Measurements from ENCODE around the gene POLR1B.
"Not testable (repeated sequence)": the region's sequence is repeated elsewhere in the genome, so short reads cannot be mapped to it uniquely, and the experiment has no call there.

Gene POLR1B, protein sequence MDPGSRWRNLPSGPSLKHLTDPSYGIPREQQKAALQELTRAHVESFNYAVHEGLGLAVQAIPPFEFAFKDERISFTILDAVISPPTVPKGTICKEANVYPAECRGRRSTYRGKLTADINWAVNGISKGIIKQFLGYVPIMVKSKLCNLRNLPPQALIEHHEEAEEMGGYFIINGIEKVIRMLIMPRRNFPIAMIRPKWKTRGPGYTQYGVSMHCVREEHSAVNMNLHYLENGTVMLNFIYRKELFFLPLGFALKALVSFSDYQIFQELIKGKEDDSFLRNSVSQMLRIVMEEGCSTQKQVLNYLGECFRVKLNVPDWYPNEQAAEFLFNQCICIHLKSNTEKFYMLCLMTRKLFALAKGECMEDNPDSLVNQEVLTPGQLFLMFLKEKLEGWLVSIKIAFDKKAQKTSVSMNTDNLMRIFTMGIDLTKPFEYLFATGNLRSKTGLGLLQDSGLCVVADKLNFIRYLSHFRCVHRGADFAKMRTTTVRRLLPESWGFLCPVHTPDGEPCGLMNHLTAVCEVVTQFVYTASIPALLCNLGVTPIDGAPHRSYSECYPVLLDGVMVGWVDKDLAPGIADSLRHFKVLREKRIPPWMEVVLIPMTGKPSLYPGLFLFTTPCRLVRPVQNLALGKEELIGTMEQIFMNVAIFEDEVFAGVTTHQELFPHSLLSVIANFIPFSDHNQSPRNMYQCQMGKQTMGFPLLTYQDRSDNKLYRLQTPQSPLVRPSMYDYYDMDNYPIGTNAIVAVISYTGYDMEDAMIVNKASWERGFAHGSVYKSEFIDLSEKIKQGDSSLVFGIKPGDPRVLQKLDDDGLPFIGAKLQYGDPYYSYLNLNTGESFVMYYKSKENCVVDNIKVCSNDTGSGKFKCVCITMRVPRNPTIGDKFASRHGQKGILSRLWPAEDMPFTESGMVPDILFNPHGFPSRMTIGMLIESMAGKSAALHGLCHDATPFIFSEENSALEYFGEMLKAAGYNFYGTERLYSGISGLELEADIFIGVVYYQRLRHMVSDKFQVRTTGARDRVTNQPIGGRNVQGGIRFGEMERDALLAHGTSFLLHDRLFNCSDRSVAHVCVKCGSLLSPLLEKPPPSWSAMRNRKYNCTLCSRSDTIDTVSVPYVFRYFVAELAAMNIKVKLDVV

GRCh38 chr2:112542123-112542983, at the start of gene POLR1B:
POLR1B (plus strand) TSS chr2:112542465; CDS start chr2:112542495, 30 bp downstream.
- DNase-seq = peak; percentile 77

DNA sequence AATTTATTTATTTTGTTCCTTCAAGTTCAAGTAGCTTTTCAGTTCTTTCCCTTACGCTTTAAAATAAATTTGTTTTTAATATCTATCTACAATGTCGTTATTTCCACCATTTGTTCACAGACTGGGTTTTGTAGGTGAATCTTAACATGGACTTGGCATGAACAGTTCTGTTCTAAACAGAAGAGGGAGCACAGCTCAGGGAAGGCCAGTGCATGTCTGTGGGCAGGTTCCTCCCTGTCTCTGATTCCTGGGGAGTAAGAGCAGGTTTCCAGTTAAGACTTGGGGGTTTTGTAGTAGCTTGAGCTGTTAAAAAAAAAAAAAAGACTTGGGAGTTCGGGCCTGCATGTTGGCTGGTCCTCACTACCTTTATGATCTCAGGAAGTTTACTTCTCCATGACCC, 49.2 kb upstream of the POLR1B start:
- no peak for DNase-seq

DNA sequence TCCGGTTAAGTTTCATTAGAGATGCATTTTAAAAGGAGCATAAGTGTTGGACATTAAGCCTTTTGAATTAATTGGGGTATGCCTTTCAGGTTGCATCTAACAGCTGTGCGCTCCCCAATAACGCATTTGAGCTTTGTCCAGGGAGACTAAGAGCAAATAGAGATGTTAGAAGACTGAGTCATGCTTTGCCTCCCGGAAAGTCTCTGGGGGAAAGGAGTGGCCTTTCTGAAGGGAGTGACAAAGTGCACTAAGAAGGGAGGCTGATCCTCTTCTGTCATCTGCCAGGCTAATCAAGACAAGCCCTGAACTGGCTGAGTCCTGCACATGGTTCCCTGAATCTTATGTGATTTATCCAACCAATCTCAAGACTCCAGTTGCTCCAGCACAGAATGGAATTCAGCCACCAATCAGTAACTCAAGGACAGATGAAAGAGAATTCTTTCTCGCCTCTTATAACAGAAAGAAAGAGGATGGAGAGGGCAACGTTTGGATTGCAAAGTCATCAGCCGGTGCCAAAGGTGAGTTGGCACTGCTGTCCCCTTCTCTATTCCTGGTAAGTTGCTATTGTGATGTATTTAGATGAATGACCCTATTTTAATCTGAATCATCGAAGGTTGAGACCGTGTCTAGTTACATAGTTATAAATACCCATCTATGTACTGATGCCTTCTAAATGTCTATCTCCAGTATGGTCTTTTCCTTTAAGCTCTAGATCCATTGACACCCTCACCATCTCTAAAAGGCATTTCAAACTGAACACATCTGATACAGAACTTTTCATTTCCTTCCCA, 48.2 kb upstream of the POLR1B start:
- no peak for DNase-seq

GRCh38 chr2:112494828-112495227, 47.4 kb upstream of the POLR1B start:
- DNase-seq = no peak

- DNase-seq = not testable (repeated sequence)
Observed at GRCh38 chr2:112495878-112496277, 46.4 kb upstream of the POLR1B start.

DNA sequence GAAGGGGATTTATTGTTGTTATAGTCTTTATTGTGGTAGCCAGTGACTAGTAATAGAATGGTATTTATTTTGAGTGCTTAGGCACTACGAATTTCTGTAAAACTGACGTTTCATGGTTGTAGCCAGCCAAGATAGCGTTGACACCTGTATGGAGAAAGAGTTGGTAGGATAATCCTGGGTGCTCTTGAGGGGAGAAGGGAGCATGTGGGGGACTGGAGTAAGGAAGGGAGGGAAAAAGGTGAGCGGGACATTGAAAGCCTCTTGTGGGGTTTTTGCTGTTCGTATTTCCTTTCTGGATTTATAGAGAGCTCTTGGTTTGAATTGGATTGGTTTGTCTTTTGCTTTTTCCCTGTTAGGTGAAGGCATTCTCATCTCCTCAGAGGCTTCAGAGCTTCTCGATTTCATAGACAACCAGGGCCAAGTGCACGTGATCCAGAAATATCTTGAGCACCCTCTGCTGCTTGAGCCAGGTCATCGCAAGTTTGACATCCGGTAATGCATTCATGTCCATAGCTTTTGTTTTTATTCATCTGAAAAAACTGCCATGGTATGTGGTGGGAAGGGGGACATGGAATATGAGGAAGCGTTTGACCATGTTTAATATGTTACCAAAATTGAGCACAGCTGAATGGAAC, 41.3 kb upstream of the POLR1B start:
- peak; percentile 48 for DNase-seq

DNA sequence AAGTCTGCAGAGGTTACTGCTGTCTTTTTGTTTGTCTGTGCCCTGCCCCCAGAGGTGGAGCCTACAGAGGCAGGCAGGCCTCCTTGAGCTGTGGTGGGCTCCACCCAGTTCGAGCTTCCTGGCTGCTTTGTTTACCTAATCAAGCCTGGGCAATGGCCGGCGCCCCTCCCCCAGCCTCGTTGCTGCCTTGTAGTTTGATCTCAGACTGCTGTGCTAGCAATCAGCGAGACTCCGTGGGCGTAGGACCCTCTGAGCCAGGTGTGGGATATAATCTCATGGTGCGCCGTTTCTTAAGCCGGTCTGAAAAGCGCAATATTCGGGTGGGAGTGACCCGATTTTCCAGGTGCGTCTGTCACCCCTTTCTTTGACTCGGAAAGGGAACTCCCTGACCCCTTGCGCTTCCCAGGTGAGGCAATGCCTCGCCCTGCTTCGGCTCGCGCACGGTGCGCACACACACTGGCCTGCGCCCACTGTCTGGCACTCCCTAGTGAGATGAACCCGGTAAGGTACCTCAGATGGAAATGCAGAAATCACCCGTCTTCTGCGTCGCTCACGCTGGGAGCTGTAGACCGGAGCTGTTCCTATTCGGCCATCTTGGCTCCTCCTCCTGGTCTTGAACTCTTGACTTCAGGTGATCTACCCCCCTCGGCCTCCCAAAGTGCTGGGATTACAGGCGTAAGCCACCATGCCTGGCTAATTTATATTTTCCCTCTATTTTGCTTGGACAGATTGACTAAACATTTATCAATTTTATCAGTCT, 32.8 kb upstream of the POLR1B start:
- not testable (repeated sequence) for DNase-seq

- DNase-seq = no peak
Observed at GRCh38 chr2:112516801-112517200, 25.5 kb upstream of the POLR1B start.

DNA sequence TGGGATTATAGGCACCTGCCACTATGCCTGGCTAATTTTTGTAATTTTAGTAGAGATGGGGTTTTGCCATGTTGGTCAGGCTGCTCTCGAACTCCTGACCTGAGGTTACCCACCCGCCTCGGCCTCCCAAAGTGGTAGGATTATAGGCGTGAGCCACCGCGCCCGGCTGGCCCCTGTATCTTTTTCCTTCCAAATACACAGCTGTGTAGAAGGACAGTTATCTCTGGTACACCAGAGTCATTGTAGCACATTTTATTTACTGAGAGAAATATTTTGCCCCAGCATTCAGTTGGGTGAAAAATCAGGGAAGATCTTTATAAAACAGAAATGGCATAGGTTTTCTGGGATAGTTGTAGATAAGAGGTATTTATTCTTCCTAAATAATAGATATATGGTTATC, 23.5 kb upstream of the POLR1B start:
- DNase-seq = no peak

GRCh38 chr2:112519506-112519905, 22.8 kb upstream of the POLR1B start:
- no peak for DNase-seq

DNA sequence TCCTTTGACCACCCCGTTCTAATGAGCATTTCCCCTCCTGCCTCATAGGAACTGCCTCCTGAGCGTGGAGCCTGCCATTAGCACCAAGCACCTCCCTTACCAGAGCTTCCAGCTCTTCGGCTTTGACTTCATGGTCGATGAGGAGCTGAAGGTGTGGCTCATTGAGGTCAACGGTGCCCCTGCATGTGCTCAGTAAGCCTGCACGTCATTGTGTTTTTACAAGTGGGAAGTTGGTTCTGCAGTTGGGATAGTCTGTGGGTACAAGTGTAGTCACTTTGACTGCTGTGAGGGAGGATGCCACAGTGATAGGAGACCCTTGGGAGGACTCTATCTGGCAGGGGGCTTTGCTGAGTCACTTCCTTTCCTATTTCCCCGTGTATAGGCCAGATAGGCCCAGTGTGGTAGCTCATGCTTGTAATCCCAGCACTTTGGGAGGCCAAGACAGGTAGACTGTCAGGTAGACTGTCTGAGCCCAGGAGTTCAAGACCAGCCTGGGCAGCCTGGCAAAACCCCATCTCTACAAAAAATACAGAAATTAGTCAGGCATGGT, 22.0 kb upstream of the POLR1B start:
- no peak for DNase-seq

DNA sequence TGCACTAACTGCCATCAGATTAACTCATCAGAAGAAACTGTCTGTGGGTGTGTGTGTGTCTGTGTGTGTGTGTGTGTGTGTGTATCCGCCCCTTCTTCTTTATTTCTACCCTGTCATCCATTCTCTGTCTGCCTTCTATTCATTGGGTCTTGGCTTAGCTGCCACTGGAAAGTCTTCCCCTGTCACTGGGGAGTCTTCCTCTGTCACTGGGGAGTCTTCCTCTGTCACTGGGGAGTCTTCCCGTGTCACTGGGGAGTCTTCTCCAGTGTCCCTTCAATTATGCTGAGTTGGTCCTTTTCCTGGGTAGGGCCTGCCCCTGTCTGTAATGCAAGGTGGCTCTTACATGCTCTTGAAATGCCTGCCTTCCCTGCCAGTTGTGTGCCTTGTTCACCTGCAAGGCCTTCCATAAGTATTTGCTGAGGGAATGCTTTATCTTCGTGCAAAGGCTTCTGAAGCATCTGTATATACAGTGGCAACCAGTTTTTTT, 18.9 kb upstream of the POLR1B start:
- no peak for DNase-seq

- DNase-seq = not testable (repeated sequence)
Observed at GRCh38 chr2:112524276-112524675, 18.0 kb upstream of the POLR1B start.

- DNase-seq = no peak
Observed at GRCh38 chr2:112528541-112528940, 13.7 kb upstream of the POLR1B start.

DNA sequence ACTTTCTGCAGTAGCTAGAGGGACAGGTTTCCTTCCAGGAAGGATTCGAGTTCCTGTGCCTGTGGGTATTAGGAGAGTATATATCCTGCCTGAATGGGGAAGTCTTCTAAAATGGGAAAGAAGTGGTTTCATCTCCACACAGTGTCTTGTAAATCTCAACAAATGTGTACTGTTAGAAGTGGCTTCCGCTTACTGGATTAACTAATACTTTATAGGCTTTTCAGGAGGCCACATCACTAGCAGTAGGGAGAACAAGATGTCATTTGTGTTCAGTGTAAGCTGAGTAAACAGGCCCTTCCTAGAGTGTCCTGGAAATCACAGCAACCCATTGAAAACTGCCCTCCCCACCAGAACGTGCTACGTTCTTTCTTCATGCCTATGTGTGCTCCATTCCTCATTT, 12.5 kb upstream of the POLR1B start:
- DNase-seq = no peak

- no peak for DNase-seq
Observed at GRCh38 chr2:112530728-112531127, 11.5 kb upstream of the POLR1B start.

DNA sequence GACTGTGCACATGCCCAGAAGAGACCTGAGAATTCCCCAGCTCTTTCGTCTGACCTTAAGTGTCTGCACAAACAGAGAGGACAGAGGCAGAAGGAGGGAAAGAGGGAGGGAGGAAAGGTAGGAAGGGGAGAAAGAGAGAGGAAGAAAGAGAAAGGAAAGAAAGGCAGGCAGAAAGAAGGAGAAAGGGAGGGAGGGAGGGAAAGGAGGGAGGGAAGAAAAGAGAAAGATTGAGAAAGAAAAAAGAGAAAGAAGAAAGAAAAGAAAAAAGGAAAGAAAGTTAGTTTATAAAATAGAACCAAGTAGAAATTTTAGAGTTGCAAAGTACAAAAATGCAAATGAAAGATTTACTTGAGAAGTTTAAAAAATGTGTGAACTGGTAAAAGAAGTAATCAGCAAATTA, 7.4 kb upstream of the POLR1B start:
- no peak for DNase-seq

- not testable (repeated sequence) for DNase-seq
Observed at GRCh38 chr2:112536665-112537064, 5.6 kb upstream of the POLR1B start.

DNA sequence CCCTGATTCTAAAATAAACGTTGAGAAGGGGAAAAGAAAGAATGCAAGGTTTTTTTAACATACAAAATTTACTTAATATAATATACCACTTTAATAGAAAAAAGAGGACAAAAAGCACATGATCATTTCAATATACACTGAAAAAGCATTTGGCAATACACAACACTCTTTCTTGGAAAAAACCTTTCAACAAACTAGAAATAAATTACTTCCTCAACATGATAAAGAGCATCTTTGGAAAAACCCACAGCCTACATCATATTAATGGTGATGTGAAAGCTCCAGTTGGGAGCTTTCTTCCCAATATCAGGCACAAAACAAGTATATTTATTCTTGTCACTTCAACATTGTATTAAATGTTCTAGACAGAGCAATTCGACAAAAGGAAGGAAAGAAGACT, 3.0 kb upstream of the POLR1B start:
- DNase-seq = no peak

DNA sequence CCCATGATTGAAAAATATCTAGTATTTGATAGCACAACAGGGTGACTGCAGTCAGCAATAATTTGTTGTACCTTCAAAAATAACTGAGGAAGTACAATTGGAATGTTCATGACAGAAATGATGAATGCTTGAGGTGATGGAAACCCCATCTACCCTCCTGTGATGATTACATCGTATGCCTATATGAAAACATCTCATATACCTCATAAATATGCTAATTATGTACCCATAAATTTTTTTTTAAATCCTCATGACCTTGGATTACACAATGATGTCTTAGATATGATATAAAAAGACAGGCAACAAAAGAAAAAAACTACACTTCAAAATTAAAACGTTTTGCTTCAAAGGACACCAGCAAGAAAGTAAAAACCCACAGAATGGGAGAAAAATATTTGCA, 1.4 kb upstream of the POLR1B start:
- DNase-seq = no peak
